GM19025 (cell line): Measurements from ENCODE around the gene LNX1.

Source experiments
- ATAC-seq: cut with Tn5 transposase; IDR thresholded peaks from one replicate; pipeline ENCODE4 v1.9.1; 2021; ENCODE audit warnings: mild to moderate bottlenecking, low read depth, moderate library complexity; ENCODE audit not compliant: unreplicated experiment

Gene LNX1

DNA sequence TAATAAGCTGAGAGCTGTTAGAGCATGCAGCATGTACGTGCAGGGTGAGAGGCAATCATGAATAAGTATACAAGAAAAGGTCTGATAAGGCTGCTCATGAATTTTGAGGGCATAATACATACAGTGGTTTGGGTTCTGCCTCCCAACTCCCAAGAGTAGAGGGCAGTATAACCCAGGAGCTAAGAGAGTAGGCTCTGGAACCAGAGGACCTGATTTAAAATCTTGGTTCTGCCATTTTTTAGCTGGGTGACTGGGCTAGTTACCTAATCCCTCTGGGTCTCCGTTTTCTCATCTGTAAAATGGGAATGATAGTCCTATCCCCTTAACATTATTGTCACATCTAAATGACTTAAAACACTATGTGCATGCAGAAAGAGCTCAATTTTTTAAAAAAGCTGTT lies 85.3 kb downstream of the LNX1 start:
- no peak for ATAC-seq

DNA sequence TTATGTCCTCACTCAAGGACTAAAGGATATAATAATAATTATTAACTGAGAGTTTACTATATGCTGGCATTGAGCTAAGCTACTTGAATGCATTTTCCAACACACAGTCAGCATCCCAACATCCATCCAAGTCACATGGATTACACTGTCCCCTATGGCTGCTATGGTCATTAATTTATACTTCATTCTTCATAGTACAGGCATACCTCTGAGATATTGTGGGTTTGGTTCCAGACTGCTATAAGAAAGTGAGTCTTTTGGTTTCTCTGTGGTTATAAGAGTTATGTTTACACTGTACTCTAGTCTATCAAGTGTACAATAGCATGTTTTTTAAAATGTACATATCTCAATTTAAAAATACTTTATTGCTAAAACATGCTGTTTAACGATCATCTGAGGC lies 89.2 kb downstream of the LNX1 start:
- no peak for ATAC-seq

GRCh38 chr4:53501561-53501960 lies 89.7 kb downstream of the LNX1 start:
- no peak for ATAC-seq

DNA sequence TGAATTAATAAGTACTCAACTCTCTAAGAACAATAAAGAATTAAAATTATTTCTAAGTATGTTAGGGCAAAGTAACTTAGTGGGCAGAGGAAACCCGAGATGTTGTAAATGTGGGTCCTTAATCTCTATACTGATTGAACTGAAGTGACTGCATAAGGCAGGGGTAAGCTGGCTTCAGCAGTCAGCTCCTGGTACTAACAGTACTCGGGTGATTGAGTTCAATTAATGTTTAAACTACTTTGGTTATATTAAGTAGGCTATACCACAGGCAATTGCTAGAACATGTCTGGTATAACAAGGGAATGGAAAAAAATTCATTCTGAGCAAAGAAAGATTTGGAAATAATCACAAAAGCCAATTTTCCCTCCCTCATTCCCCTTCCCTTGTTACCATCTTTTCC lies 90.7 kb downstream of the LNX1 start:
- ATAC-seq: no peak

DNA sequence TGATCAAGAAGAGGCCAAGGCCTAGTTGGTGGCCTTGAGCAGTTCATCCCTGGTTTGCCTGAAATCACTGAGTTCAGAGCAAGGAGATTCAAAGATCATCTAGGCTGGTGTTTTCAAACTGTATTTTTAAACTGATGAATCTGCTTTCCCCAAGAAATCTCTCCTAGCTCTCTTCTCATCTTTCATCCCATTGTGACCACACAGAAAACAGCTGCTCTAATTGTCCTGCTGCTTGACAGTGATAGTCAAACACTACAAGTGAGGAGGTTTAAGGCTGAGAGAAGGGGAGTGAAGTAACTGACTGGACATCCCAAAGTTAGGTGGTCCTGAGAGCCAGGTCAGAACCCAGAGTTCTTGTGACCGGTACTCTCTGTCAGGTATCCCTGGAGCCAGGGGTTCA lies 91.5 kb downstream of the LNX1 start:
- no peak for ATAC-seq

DNA sequence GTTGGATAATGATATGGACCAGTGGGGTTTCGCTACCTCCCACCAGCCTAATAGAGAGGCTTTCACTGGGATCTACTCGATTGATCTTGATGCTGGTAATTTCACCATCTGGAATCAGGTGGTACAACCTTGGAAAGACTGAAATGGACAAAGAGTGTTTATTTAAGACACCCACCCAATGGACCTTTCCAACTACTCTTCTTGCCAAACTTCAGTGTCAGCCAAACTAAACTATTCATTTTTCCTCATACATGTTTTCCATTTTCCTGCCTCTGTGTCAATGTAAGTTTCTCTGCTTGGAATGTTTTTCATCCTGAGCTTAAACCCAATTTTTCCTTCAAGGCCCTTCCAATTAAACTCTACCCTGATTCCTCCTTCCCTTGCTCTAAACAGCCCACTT lies 92.6 kb downstream of the LNX1 start:
- no peak for ATAC-seq

DNA sequence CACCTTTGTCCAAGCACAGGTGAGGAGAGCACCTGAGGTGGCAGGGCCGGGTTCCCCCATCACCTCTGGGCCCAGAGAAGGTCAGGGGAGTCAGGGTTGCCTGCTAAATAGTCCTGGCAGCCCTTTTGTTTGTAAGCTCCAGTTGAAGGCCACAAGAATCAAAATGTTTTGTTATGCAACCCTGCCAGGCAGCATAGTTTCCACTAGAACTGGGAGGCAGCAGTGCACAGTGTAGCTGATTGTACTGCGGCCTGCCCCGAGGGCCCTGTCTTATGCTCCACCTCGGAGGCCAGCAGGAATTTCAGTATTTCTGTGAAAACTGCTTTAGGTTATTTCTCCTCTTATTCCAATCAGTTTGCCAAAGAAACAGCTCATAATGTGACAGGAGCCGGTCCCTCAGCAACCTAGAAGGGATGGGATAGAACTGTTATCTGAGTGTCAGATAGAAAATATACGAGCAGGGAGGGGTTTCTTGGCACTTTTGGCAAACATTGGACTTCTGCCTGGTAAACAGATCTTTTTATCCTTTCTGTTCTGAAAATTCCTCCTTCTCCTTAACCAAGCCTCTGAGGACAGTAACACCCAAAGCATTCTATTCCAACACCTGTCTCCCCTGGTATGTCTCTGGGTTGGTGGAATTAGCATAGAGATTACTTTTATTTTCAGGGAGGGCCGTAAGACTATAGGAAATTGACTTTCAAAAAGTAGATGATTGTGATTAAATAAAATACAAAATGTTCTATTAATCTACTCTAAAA lies 93.6 kb downstream of the LNX1 start:
- no peak for ATAC-seq

GRCh38 chr4:53494851-53495250 lies 96.4 kb downstream of the LNX1 start:
- no peak for ATAC-seq

GRCh38 chr4:53490965-53491622 lies 100.2 kb downstream of the LNX1 start:
- ATAC-seq: no peak

GRCh38 chr4:53490161-53490956 lies 100.9 kb downstream of the LNX1 start:
- no peak for ATAC-seq

GRCh38 chr4:53489279-53489889 lies 101.9 kb downstream of the LNX1 start:
- no peak for ATAC-seq

GRCh38 chr4:53487766-53488165 lies 103.5 kb downstream of the LNX1 start:
- no peak for ATAC-seq

DNA sequence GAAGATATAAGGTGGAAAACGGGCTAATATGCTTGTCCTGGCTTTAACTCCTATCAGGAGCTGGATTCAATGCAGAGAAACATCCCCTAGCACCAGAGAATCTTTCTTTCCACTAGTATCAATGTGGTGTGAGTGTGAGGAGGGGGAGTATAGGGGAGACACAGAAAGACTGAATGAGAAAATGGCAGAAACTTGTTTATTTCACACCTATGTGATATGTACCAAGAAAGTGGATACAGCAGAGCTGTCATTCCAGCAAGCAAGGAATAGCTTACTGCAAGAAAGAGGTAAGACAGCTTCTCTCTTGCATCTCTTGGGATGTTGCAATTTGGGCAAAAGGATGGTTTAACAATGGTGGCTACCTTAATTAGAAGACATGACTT lies 105.6 kb downstream of the LNX1 start:
- no peak for ATAC-seq

DNA sequence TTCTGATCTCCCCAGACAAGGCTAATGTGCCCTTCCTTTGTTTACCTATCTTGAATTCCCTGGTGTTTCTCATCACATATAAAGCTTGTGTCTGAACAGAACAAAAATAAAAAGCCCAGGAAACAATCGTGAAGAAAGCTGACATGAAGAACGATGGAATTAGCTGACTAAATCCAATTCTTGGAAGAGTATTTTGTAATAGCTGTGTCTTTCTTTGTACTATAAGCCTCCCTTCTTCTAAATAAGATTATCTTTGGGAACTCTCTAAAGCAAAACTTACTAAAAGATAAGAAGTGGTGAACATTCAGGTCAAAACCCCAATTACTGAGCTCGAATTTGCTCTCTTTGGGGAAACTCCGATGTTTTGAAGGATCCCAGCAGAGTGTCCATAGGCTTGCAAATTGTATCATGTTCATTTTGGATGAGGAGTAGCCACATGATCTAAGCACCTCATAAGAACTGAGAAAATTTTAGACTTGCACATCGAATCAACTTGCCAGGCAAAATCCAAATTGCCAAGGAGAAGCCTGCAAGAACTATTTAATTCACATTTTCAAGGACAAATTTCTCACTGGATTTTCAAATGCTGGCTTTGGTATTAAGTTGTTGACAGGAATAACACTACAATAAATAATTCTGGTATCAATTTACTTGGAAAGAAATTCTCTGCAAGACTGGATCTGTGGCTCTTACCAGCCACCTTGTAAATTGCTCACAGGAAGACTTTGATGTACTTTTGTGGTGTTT lies 106.2 kb downstream of the LNX1 start:
- ATAC-seq: no peak

DNA sequence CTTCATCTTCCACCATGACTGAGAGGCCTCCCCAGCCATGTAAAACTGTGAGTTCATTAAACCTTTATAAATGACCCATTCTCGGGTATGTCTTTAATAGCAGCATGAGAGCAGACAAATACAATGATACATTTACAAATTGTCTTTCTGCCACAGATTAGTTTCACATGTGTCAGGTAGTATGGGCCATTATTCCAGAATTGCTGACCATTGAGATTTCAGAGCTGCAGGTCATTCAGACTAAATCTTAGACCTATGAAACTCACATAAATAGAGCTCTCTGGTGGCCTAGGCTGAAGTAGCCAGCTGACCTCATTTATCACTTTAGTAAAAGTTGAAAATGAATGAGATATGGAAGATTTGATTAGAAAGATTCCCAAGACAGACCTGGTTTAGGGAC lies 108.0 kb downstream of the LNX1 start:
- ATAC-seq: no peak

DNA sequence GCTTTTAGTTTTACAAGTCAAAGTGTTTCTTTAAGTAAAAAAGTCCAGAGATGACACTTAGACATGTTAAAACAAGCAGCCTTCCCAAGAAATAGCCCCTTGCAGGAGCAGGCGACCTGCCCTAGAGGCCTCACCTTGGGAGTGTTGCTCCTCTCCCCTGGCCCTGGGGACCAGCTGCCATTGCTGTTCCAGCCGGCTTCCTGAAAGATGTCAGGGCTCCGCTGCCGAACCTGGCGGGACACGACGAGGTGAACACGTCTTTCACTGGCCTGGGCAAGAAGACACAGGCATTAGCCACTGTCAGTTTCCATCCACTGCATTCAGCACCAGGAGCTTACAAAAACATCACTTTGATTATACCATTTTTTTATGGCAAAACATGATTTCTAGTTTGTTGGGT lies 109.7 kb downstream of the LNX1 start:
- no peak for ATAC-seq

- no peak for ATAC-seq
These were observed 110.4 kb downstream of the LNX1 start for GRCh38 chr4:53480909-53481308.

DNA sequence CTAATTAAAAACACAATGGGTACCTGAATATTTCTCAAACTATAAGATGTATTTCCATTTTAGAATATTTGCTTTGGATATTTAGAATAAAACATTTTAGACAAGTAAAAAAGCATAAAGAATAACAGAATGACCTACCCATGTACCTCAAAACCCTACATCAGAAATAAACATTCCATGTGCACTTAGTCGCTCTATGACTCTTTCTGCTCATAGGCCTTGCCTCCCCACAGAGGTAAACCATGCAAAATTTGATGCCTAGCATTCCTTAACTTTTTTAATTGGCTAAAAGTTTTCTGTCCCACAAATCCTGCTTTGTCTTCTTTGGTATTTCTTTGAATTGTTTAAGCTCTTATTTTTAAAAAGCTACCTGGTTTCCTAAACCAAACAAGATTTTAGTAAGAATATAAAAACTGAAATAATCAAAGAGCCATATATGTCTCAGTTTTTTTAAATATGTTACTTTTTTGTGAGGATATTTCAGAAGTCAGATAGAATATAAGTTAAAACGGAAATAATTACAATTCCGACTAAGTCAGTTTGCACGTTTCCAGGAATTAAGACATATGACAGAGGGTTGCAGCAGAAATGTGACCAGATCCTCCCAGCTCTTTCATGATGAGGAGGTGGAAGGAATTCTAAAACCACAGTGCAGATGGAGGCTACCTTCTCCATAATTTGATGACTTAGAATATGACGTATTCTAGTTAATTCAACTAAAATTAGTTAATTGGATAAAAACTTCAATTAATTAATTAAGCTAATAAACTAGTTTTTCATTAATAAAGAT lies 111.4 kb downstream of the LNX1 start:
- ATAC-seq: no peak

GRCh38 chr4:53478671-53479456 lies 112.4 kb downstream of the LNX1 start:
- no peak for ATAC-seq
